GM13977 (cell line): ENCODE data around the gene TRAM2.

Source experiments
- DNase-seq: peaks from one replicate; pipeline ENCODE4 v3.0.0; 2012; ENCODE audit warnings: low spot score
- in situ Hi-C: fragments of 300-500 bp; cut with MboI; formaldehyde crosslinking; loops from one replicate; pipeline ENCODE4 v1.12.0; 2022; ENCODE audit warnings: low sequenced_read_pairs, low pct_unique_long_range_greater_than_20kb, mixed read lengths, inconsistent platforms; ENCODE audit not compliant: unreplicated experiment
- TF ChIP-seq, protein P1 (sequence below): IDR thresholded peaks from 2 replicates; pipeline ENCODE4 v1.5.1; 2012; ENCODE audit warnings: mild to moderate bottlenecking, control low read depth; ENCODE audit not compliant: insufficient read depth; ENCODE audit errors: extremely low read depth, missing control alignments

TRAM2 gene

DNA sequence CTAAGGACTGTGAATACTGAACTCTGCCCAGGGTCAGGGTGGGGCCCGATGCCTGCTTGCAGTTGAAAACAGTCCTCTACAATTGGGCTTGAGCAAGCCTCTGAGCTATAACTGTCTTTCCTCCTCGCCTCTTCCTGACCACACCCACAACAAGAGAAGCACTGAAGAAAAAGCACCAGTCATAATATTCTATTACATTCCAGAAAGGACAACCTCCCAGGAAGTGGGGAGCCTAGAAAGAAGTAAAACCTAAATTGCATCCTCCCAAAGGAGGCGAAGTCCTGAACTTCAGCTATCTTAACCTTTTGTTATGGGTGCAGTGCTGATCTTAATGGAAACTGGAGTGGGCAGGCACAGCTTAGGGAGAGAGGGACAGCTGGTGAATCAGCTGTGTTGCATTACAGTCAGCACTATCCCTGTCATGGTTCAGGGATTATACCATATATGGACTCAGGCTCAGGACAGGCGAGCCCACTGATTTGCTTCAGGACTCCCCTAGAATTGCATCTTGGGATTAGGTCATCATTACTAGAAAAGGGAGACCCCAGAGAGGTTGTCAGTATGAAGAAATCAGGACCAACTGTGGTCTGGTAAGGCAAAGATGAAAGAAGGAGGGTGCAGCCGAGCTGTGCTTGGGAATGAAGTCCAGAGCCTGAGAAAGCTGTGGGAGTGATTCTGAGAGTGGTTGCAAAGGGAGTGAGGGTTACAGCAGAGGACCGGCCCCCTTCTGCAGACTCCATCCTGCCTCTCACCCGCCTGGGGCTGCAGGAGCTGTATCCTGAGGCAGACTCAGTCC lies 18.3 kb upstream of the TRAM2 start:
- DNase-seq = peak; percentile 58
- TF ChIP-seq, protein P1, sequence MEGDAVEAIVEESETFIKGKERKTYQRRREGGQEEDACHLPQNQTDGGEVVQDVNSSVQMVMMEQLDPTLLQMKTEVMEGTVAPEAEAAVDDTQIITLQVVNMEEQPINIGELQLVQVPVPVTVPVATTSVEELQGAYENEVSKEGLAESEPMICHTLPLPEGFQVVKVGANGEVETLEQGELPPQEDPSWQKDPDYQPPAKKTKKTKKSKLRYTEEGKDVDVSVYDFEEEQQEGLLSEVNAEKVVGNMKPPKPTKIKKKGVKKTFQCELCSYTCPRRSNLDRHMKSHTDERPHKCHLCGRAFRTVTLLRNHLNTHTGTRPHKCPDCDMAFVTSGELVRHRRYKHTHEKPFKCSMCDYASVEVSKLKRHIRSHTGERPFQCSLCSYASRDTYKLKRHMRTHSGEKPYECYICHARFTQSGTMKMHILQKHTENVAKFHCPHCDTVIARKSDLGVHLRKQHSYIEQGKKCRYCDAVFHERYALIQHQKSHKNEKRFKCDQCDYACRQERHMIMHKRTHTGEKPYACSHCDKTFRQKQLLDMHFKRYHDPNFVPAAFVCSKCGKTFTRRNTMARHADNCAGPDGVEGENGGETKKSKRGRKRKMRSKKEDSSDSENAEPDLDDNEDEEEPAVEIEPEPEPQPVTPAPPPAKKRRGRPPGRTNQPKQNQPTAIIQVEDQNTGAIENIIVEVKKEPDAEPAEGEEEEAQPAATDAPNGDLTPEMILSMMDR = no peak
- in situ Hi-C loops = no loop called here

DNA sequence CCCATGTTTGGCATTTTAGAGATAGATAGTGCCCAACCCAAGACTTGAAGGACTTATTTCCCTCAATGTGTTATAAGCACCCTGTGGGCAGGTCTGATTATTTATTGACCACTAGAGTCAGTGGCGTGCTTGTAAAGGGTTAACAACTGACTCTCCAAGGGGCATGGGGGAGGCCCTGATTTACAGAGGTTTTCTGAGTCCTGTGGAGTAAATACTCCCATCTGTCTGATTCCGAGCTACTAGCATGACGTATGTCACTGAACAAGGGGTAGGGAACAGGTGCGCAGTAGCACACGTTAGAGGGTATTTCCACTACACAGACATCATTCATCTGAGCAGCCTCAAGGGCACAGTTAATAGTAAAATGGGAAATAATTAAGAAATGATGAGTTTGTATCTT lies 17.4 kb upstream of the TRAM2 start:
- no peak for DNase-seq
- TF ChIP-seq, protein P1 = no peak
- in situ Hi-C loops = no loop called here

DNA sequence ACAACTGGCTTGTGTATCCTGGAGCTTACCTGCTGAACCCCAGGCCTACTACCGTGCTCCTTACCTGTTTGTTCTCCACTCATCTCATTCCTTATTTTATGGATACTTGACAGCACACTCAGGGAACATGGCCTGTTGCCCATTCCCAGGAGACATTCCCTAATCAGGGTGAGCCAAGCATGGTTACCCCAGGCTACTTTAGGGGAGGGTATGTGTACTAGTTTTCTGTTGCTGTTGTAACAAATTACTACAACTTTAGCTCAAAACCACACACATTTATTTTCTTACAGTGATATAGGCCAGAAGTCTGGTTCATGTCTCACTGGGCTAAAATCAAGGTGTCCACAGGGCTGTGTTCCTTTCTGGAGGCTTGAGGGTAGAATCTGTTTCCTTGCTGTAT lies 15.0 kb upstream of the TRAM2 start:
- TF ChIP-seq, protein P1 = no peak
- in situ Hi-C loops = no loop called here
- DNase-seq = no peak

DNA sequence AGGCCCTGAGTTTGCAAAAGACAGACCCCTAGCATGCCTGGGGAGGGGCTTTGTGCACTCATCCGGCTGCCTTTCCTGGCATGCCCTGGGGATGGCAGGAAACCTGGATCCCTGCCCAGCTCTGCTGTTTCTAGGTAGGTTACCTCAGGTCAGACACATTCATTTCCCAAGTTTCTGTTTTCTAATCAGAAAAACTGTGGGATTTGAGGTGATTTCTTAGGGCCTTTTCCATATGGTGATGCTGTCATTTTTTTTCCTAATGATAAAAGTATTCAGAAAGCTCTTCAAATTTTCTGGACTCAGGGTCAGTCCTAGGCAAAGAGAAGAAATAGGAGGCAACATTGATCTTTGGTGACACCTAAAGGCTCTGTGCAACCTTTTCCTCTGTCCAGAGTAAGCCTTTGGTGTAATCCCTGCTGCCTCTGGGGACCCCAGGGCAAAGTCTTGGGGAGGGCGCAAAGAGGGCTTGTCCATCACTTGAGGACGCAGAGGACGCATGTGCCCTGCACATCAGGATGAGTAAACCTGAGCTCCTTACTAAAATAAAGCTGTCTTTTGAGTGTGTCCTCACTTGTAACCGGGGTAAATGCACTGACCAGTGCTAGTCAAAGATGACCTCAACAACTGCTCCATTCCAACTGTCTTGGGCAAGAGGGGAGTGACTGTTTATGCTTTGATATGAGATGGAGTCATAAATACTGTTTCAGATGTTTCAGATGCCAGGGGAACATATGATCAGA lies 13.5 kb upstream of the TRAM2 start:
- DNase-seq = no peak
- TF ChIP-seq, protein P1 = peak; percentile 31
- in situ Hi-C loops = no loop called here

DNA sequence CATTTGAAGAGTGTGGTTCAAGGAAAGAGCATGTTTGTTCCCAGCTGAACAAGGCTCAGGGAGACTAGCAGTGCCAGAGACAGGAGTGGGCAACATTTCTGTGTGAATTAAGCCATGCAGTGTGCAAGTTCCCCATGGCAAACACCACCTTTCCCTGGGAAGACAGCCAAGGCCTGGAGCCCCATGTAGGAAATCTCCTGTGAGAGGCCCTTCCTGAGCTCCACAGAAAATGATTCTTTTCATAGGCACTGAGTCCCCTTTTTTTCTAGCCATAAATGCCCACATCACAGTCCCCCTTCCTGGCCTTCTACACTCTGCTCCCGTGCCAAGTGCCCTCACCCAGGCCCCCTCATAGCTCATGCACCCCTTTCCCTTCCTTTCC lies 11.8 kb upstream of the TRAM2 start:
- no peak for DNase-seq
- TF ChIP-seq, protein P1 = no peak
- in situ Hi-C loops = no loop called here

DNA sequence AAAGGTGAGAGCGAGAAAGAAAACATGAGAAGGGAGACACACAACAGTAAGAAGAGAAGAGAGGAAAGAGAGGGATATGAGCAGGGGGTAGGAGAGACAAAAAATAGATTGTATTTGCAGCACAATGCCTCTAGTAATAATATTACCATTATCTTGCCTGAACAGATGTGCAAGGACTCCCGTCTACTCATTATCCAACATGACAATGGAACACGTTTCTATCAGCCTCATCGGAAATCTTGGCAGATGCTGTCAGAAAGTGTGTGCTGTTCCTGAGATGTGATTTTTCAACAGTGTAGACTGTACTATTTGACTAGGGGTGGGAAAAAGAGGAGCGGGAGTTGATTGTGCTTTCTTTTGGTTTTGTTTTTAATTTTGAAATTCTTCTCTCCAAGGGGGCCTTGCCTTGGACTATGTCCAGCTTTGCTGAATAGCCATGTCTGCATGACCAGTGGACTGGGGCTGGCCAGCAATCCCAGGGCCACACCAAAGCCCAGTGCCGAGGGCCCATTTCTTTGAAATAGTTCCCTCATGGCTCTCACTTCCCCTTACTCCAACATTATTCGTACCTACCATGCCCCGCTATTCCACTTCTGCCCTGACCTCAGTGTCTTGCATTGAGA lies 11.3 kb upstream of the TRAM2 start:
- TF ChIP-seq, protein P1 = no peak
- in situ Hi-C loops = no loop called here

More for the DNA sequence above, 11.3 kb upstream of the TRAM2 start:
- DNase-seq = no peak
